GM23248 (cell line): Measurements from ENCODE around the gene TPM2. TPM values are rescaled to one million over a fixed set of nuclear protein-coding genes. Genes with fewer than 3 reads are reported as not detected.

ENCODE experiments used
- DNase-seq: peaks from one replicate; pipeline ENCODE4 v3.0.0-alpha.2; 2015
- H2AFZ ChIP-seq: fragments of 200-600 bp; sonication (generic); 2 replicates; pipeline ENCODE4 v1.6.1; 2016; ENCODE audit warnings: antibody characterized with exemption
- H3F3A ChIP-seq: fragments of 200-600 bp; sonication (generic); 2 replicates; pipeline ENCODE4 v1.6.1; 2016; ENCODE audit warnings: mild to moderate bottlenecking, antibody characterized with exemption, mixed run types; ENCODE audit not compliant: insufficient read depth
- H3K27ac ChIP-seq: fragments of 200-600 bp; sonication (generic); 2 replicates; pipeline ENCODE4 v1.5.1; 2016; ENCODE audit warnings: mild to moderate bottlenecking
- H3K27me3 ChIP-seq: fragments of 200-600 bp; sonication (generic); replicated peaks from 2 replicates; pipeline ENCODE4 v1.6.1; 2016; ENCODE audit warnings: mild to moderate bottlenecking; ENCODE audit not compliant: insufficient read depth
- H3K36me3 ChIP-seq: fragments of 200-600 bp; sonication (generic); 2 replicates; pipeline ENCODE4 v1.6.1; 2016; ENCODE audit warnings: low read depth, mild to moderate bottlenecking
- H3K4me1 ChIP-seq: fragments of 200-600 bp; sonication (generic); 2 replicates; pipeline ENCODE4 v1.6.1; 2016; ENCODE audit warnings: mild to moderate bottlenecking; ENCODE audit not compliant: insufficient read depth
- H3K4me2 ChIP-seq: fragments of 200-600 bp; sonication (generic); one replicate; pipeline ENCODE4 v1.6.1; 2016; ENCODE audit warnings: mild to moderate bottlenecking; ENCODE audit not compliant: unreplicated experiment
- H3K4me3 ChIP-seq: fragments of 200-600 bp; sonication (generic); 2 replicates; pipeline ENCODE4 v1.5.1; 2016; ENCODE audit warnings: mild to moderate bottlenecking
- H3K79me2 ChIP-seq: fragments of 200-600 bp; sonication (generic); 2 replicates; pipeline ENCODE4 v1.6.1; 2016; ENCODE audit warnings: mild to moderate bottlenecking; ENCODE audit not compliant: insufficient read depth
- H3K9ac ChIP-seq: fragments of 200-600 bp; sonication (generic); 2 replicates; pipeline ENCODE4 v1.6.1; 2016; ENCODE audit warnings: mild to moderate bottlenecking
- H3K9me2 ChIP-seq: fragments of 200-600 bp; sonication (generic); 2 replicates; pipeline ENCODE4 v1.6.1; 2016; ENCODE audit warnings: mixed run types, mild to moderate bottlenecking, moderate library complexity; ENCODE audit not compliant: insufficient read depth
- H3K9me3 ChIP-seq: fragments of 200-600 bp; sonication (generic); one replicate; pipeline ENCODE4 v1.6.1; 2017; ENCODE audit warnings: low read depth
- H4K20me1 ChIP-seq: fragments of 200-600 bp; sonication (generic); 2 replicates; pipeline ENCODE4 v1.6.0; 2016; ENCODE audit not compliant: insufficient read depth
- EZH2 ChIP-seq: fragments of 200-600 bp; sonication (generic); IDR thresholded peaks from 2 replicates; pipeline ENCODE4 v1.6.1; 2018; ENCODE audit warnings: antibody characterized with exemption, mild to moderate bottlenecking; ENCODE audit not compliant: insufficient read depth, poor library complexity, severe bottlenecking
- EZH2phosphoT487 ChIP-seq: fragments of 200-600 bp; sonication (generic); IDR thresholded peaks from 2 replicates; pipeline ENCODE4 v1.6.1; 2018; ENCODE audit warnings: antibody characterized with exemption, moderate library complexity, mild to moderate bottlenecking, low read depth; ENCODE audit not compliant: insufficient read depth
- WGBS, 2 experiments: methylation state at CpG; one replicate each; pipeline ENCODE4 v1.1.6; 2015 to 2017; ENCODE audit warnings: low lambda C conversion rate in 2 of 2, low coverage in 1 of 2; ENCODE audit errors: missing lambda C conversion rate in 2 of 2; 5-methylcytosine and 5-hydroxymethylcytosine counted together
- in situ Hi-C: fragments of 300-500 bp; cut with MboI; formaldehyde crosslinking; loops from 2 replicates; pipeline ENCODE4 v1.15.0; 2020
- polyA plus RNA-seq: library from polyadenylated mRNA; unstranded; fragments of >200 nt; fragmentation: Nextera tagmentation; extraction: Ambion mirVana; gene quantifications from 2 replicates; pipeline ENCODE4 v1.2.1, GENCODE V29; 2016
- total RNA-seq: library from RNA; depleted of rRNA; stranded (reverse); fragments of >200 nt; shearing (Covaris generic); gene quantifications from 2 replicates; pipeline ENCODE4 v1.2.3, GENCODE V29; 2014

The TPM2 gene
- total and polyA plus RNA-seq, 2 experiments from 2014 or later, result 1,625 to 3,527 TPM

- Histone ChIP-seq H3K79me2 (no peaks in the 10 kb centered on the region), H3K36me3 (no peaks in the 10 kb centered on the region), H3K9me2 (no peaks in the 10 kb centered on the region), H3K4me3 (no peak overlapping the region), H3K27me3 (no peaks in the 10 kb centered on the region), H4K20me1 (no peaks in the 10 kb centered on the region), H3K9me3 (no peaks in the 10 kb centered on the region), H2AFZ (no peak overlapping the region), H3K4me2 (no peak overlapping the region), H3F3A (peaks cover 14% of the 10 kb centered on the region; the same call in 1 of the 2 replicates), H3K4me1 (no peaks in the 10 kb centered on the region), H3K27ac (no peak overlapping the region), H3K9ac (no peak overlapping the region)
- DNase-seq, result no peak
- in situ Hi-C loops, result no loop called here
- TF ChIP-seq EZH2 (no peak), EZH2phosphoT487 (no peak)
- WGBS, 2 experiments, result 79 to 85% methylated on average over 4 to 5 of the region's 5 CpGs
These were observed 23.2 kb downstream of the TPM2 start for GRCh38 chr9:35666549-35666948.

- TF ChIP-seq EZH2 (no peak), EZH2phosphoT487 (no peak)
- H3K4me3 ChIP-seq, result no peak overlapping the region
- peak overlapping the region; percentile 11 for H3K4me2 ChIP-seq
- no peaks in the 10 kb centered on the region for H4K20me1 ChIP-seq
- DNase-seq, result no peak
- no peaks in the 10 kb centered on the region for H3K9me3 ChIP-seq
- H3K9me2 ChIP-seq, result no peaks in the 10 kb centered on the region
- WGBS, 2 experiments, result 98 to 100% methylated on average over 1 of the region's 1 CpG
- no peak overlapping the region for H3K27ac ChIP-seq
- no peaks in the 10 kb centered on the region for H3K27me3 ChIP-seq
- H3K79me2 ChIP-seq, result no peaks in the 10 kb centered on the region
- H2AFZ ChIP-seq, result no peak overlapping the region
- H3K9ac ChIP-seq, result no peak overlapping the region
- H3K4me1 ChIP-seq, result no peaks in the 10 kb centered on the region
- in situ Hi-C loops, result no loop called here
- peaks cover 18% of the 10 kb centered on the region; the same call in 1 of the 2 replicates for H3F3A ChIP-seq
- H3K36me3 ChIP-seq, result no peaks in the 10 kb centered on the region
These were observed 23.7 kb downstream of the TPM2 start for GRCh38 chr9:35666045-35666444.

DNA sequence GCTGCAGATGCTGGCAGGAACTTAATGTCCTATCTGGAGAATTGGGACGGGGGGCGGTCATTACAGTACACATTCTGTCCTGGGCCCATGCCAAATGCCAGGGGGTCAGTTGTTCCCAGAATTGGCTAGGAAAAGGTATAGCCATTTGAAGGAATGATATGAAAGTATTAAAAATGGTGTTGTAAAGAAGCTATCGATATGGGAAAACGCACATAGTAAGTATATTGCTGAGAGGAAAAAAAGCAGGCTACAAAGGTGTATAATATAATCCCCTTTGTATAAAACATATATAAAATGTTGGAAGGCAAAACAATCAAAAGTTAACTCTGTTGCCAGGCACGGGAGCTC is 24.3 kb downstream of the TPM2 start:
- no peaks in the 10 kb centered on the region for H3K9me3 ChIP-seq
- peak overlapping the region; percentile 64 for H3K9ac ChIP-seq
- DNase-seq, result no peak
- in situ Hi-C loops, result no loop called here
- peak overlapping the region; percentile 85 for H2AFZ ChIP-seq
- H3F3A ChIP-seq, result peaks cover 24% of the 10 kb centered on the region
- peaks cover 3% of the 10 kb centered on the region; the same call in 1 of the 2 replicates for H3K79me2 ChIP-seq
- H3K4me2 ChIP-seq, result peak overlapping the region; percentile 98
- no peaks in the 10 kb centered on the region for H3K9me2 ChIP-seq
- 27 to 29% methylated on average over 5 of the region's 5 CpGs for WGBS, 2 experiments
- no peak overlapping the region for H3K27ac ChIP-seq
- peaks cover under 1% of the 10 kb centered on the region; the same call in 1 of the 2 replicates for H3K36me3 ChIP-seq
- H3K4me1 ChIP-seq, result no peaks in the 10 kb centered on the region
- no peaks in the 10 kb centered on the region for H3K27me3 ChIP-seq
- no peaks in the 10 kb centered on the region for H4K20me1 ChIP-seq
- TF ChIP-seq EZH2, result no peak
- no peak for TF ChIP-seq EZH2phosphoT487
- peak overlapping the region; percentile 80 for H3K4me3 ChIP-seq

- Histone ChIP-seq H3K9me2 (no peaks in the 10 kb centered on the region), H3K79me2 (peaks cover 9% of the 10 kb centered on the region; the same call in 1 of the 2 replicates), H3K27ac (no peak within 1 kb of the TSS), H3F3A (peaks cover 30% of the 10 kb centered on the region), H3K4me1 (0 out of 2 replicates have a peak, but pooled peaks cover 4% of the 10 kb centered on the region), H3K4me3 (peak within 1 kb of the TSS; percentile 80), H3K27me3 (no peaks in the 10 kb centered on the region), H4K20me1 (no peaks in the 10 kb centered on the region), H3K9me3 (no peaks in the 10 kb centered on the region), H3K36me3 (peaks cover 5% of the 10 kb centered on the region; the same call in 1 of the 2 replicates), H2AFZ (peak within 1 kb of the TSS; percentile 85), H3K9ac (peak within 1 kb of the TSS; percentile 64), H3K4me2 (peak within 1 kb of the TSS; percentile 98)
- 5% methylated on average over 42 to 58 of the region's 58 CpGs for WGBS, 2 experiments
- in situ Hi-C loops, result no loop called here
- TF ChIP-seq EZH2phosphoT487 (no peak), EZH2 (no peak)
- peak; percentile 91 for DNase-seq
These were observed 24.9 kb downstream of the TPM2 start, which contains the start of gene ARHGEF39 for GRCh38 chr9:35664531-35665470. Gene ARHGEF39, minus strand, starts transcription at chr9:35665195. Its CDS starts 26 bp downstream, at chr9:35665169.
